Gastrocnemius medialis (tissue), 4 donors: ENCODE measurements around the gene ARL14EPL. TPM values are rescaled to one million over a fixed set of nuclear protein-coding genes. Genes with fewer than 3 reads are reported as not detected.
"Not testable (repeated sequence)": the region's sequence is repeated elsewhere in the genome, so short reads cannot be mapped to it uniquely, and the experiment has no call there.

Source experiments
- ATAC-seq, 2 donors: fragments of 150-250 bp; one replicate each; pipeline ENCODE4 v1.9.1; 2016
- DNase-seq, 2 donors: peaks; one replicate each; pipeline ENCODE4 v3.0.0-alpha.2; 2019
- H3K27ac ChIP-seq, 4 donors: fragments of 200-600 bp; sonication (generic); 1 replicate in 1 of 4; 2 replicates in 3 of 4; pipeline ENCODE4 v1.5.1; 2016 to 2018; ENCODE audit warnings: mild to moderate bottlenecking in 2 of 4, moderate library complexity in 1 of 4
- H3K27me3 ChIP-seq, 3 donors: fragments of 200-600 bp; sonication (generic) in 2 of 3; 1 replicate in 1 of 3; 2 replicates in 2 of 3; pipeline versions ENCODE4 v1.5.1 to v1.6.0; 2016 to 2019; ENCODE audit warnings: mild to moderate bottlenecking in 1 of 3, moderate library complexity in 1 of 3
- H3K36me3 ChIP-seq, 2 donors: fragments of 200-600 bp; sonication (generic) in 1 of 2; one replicate each; pipeline ENCODE4 v1.5.1; 2017 to 2018
- H3K4me1 ChIP-seq, 2 donors: fragments of 200-600 bp; sonication (generic) in 1 of 2; one replicate each; pipeline ENCODE4 v1.5.1; 2016 to 2017; ENCODE audit warnings: mild to moderate bottlenecking in 2 of 2
- H3K4me3 ChIP-seq, 4 donors: fragments of 200-600 bp; sonication (generic) in 3 of 4; 1 replicate in 1 of 4; 2 replicates in 3 of 4; pipeline ENCODE4 v1.5.1; 2016 to 2019; ENCODE audit warnings: mild to moderate bottlenecking in 2 of 4
- H3K9me3 ChIP-seq, 3 donors: fragments of 200-600 bp; sonication (generic) in 2 of 3; 1 replicate in 1 of 3; 2 replicates in 2 of 3; pipeline ENCODE4 v1.5.1; 2016 to 2019
- POLR2A ChIP-seq, 2 donors: fragments of 450-650 bp; IDR thresholded peaks; one replicate each; pipeline ENCODE4 v1.6.1; 2017; ENCODE audit warnings: antibody characterized with exemption in 2 of 2, mild to moderate bottlenecking in 2 of 2, moderate library complexity in 2 of 2
- in situ Hi-C, 4 donors: fragments of 200-750 bp; cut with MboI; loops; one replicate each; pipeline versions ENCODE4 v1.15.0 to v1.8.0; 2017; ENCODE audit warnings: low sequenced_read_pairs in 4 of 4
- intact Hi-C: fragments of 100-400 bp; cut with DNase I; formaldehyde crosslinking; loops from one replicate; pipeline ENCODE4 v1.15.1; 2023; ENCODE audit warnings: low total_unique reads
- total RNA-seq, 4 donors: library from RNA; depleted of rRNA; stranded (reverse); fragments of >200 nt; gene quantifications; one replicate each; pipeline versions ENCODE4 v1.1.0 to v1.2.3, GENCODE V29; 2016
- TF ChIP-seq, protein P1 (sequence below), 5 experiments: fragments of 450-650 bp in 3 of 5; fragments of 200-600 bp in 2 of 5; sonication (generic) in 2 of 5; IDR thresholded peaks in 4 of 5; conservative IDR thresholded peaks in 1 of 5; 1 replicate in 4 of 5; 2 replicates in 1 of 5; pipeline ENCODE4 v1.5.1; 2016 to 2019; ENCODE audit warnings: antibody characterized with exemption in 5 of 5, mild to moderate bottlenecking in 3 of 5, moderate library complexity in 3 of 5

ARL14EPL gene
- total RNA-seq, 4 donors from 2014 or later: 0.11 to 0.82 TPM; not detected in 2

GRCh38 chr5:116090302-116090701, 58.0 kb downstream of the ARL14EPL start:
- no peak for TF ChIP-seq POLR2A (IDR thresholded peaks at IDR 0.05)
- TF ChIP-seq, protein P1, sequence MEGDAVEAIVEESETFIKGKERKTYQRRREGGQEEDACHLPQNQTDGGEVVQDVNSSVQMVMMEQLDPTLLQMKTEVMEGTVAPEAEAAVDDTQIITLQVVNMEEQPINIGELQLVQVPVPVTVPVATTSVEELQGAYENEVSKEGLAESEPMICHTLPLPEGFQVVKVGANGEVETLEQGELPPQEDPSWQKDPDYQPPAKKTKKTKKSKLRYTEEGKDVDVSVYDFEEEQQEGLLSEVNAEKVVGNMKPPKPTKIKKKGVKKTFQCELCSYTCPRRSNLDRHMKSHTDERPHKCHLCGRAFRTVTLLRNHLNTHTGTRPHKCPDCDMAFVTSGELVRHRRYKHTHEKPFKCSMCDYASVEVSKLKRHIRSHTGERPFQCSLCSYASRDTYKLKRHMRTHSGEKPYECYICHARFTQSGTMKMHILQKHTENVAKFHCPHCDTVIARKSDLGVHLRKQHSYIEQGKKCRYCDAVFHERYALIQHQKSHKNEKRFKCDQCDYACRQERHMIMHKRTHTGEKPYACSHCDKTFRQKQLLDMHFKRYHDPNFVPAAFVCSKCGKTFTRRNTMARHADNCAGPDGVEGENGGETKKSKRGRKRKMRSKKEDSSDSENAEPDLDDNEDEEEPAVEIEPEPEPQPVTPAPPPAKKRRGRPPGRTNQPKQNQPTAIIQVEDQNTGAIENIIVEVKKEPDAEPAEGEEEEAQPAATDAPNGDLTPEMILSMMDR (IDR thresholded peaks at IDR 0.05 in 4 of 5, conservative IDR thresholded peaks at IDR 0.05 in 1 of 5): no peak
- DNase-seq: no peak
- intact Hi-C loops: no loop called here
- no peak for ATAC-seq
- no peaks in the 10 kb centered on the region for H3K9me3 ChIP-seq
- in situ Hi-C loops: loop anchor here in 1 of 4 donors (25.0 kb wide), 1 partner anchor 803 kb away; the partner anchor contains the start of gene CCDC112
- no peak overlapping the region for H3K4me3 ChIP-seq
- no peak overlapping the region for H3K27ac ChIP-seq
- H3K4me1 ChIP-seq: peaks cover 5 to 9% of the 10 kb centered on the region in 2 donors
- peaks cover 0 to 36% of the 10 kb centered on the region in 2 donors for H3K36me3 ChIP-seq
- no peaks in the 10 kb centered on the region for H3K27me3 ChIP-seq

DNA sequence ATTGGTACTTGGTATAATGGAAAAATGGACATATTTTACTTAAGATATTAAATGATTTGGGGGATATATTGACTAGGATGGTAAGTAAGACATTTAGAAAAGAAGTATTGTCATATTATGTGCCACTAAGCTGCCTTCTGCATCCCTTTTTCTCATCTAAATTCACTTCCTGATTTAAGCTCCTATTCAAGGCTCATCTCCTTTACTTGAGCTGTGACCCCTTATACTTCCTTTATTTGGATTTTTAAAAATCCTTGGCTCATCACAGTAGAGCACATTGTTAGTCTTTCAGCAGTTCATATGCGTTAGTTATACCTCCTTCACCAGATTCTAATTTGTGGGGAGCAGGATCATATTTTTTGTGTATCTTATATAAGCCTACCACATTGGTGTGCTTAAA, 59.1 kb downstream of the ARL14EPL start:
- H3K4me1 ChIP-seq: peaks cover 0 to 2% of the 10 kb centered on the region in 2 donors
- peaks cover 0 to 43% of the 10 kb centered on the region in 2 donors for H3K36me3 ChIP-seq
- intact Hi-C loops: no loop called here
- no peak overlapping the region for H3K4me3 ChIP-seq
- no peak for DNase-seq
- H3K27ac ChIP-seq: no peak overlapping the region
- in situ Hi-C loops: loop anchor here in 1 of 4 donors (25.0 kb wide), 1 partner anchor 804 kb away; the partner anchor contains the start of gene CCDC112
- TF ChIP-seq, protein P1 (IDR thresholded peaks at IDR 0.05 in 4 of 5, conservative IDR thresholded peaks at IDR 0.05 in 1 of 5): no peak
- no peak for TF ChIP-seq POLR2A (IDR thresholded peaks at IDR 0.05)
- no peak for ATAC-seq
- no peaks in the 10 kb centered on the region for H3K27me3 ChIP-seq
- no peaks in the 10 kb centered on the region for H3K9me3 ChIP-seq

DNA sequence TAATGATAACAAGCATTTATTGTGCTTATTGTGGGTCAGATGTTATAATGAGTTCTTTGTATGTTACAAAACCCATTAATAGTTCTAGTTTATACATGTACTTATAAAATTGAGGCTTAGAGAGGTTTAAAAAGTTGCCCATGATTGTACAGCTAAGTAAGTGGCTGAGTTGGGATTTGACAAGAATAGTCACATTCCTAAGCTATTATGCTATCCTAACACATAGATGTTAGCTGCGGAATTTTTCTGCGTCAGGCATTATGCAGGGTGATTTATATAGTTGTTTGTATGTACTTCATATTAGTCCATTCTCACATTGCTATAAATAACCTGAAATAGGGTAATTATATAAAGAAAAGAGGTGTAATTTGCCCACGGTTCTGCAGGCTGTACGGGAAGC, 65.0 kb downstream of the ARL14EPL start:
- H3K4me1 ChIP-seq: no peaks in the 10 kb centered on the region
- no peak overlapping the region for H3K4me3 ChIP-seq
- TF ChIP-seq, protein P1 (IDR thresholded peaks at IDR 0.05 in 4 of 5, conservative IDR thresholded peaks at IDR 0.05 in 1 of 5): no peak
- TF ChIP-seq POLR2A (IDR thresholded peaks at IDR 0.05): no peak
- in situ Hi-C loops (loop anchor here in 1 of 4 donors (25.0 kb wide), 1 partner anchor 810 kb away; the partner anchor contains the start of gene CCDC112), intact Hi-C loops (no loop called here)
- no peak for DNase-seq
- no peaks in the 10 kb centered on the region for H3K27me3 ChIP-seq
- H3K36me3 ChIP-seq: peaks cover 0 to 49% of the 10 kb centered on the region in 2 donors
- H3K9me3 ChIP-seq: no peaks in the 10 kb centered on the region
- no peak for ATAC-seq
- H3K27ac ChIP-seq: no peak overlapping the region

DNA sequence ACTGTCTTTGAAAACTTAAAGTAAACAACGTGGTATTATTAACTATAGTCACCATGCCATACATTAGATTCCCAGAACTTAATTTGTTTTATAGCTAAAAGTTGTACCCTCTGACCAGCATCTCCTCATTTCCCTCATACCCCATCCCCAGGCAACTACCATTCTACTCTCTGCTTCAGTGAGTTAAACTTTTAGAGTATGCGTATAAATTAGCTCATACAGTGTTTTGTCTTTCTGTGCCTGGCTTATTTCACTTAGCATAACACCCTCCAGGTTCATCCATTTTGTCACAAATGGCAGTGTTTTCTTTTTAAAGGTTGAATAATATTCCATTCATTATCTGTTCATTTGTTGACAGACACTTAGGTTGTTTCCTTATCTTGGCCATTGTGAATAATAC, 66.7 kb downstream of the ARL14EPL start:
- no peak overlapping the region for H3K27ac ChIP-seq
- H3K9me3 ChIP-seq: no peaks in the 10 kb centered on the region
- no peak overlapping the region for H3K4me3 ChIP-seq
- no peak for ATAC-seq
- no peak for TF ChIP-seq POLR2A (IDR thresholded peaks at IDR 0.05)
- TF ChIP-seq, protein P1 (IDR thresholded peaks at IDR 0.05 in 4 of 5, conservative IDR thresholded peaks at IDR 0.05 in 1 of 5): no peak
- H3K27me3 ChIP-seq: no peaks in the 10 kb centered on the region
- H3K36me3 ChIP-seq: peaks cover 0 to 32% of the 10 kb centered on the region in 2 donors
- no peaks in the 10 kb centered on the region for H3K4me1 ChIP-seq
- DNase-seq: no peak
- in situ Hi-C loops: loop anchor here in 1 of 4 donors (25.0 kb wide), 1 partner anchor 812 kb away; the partner anchor contains the start of gene CCDC112
- intact Hi-C loops: no loop called here

- H3K36me3 ChIP-seq, intact Hi-C loops, H3K4me1 ChIP-seq, H3K9me3 ChIP-seq, H3K27ac ChIP-seq, H3K27me3 ChIP-seq, H3K4me3 ChIP-seq, ATAC-seq, in situ Hi-C loops, DNase-seq: not testable (repeated sequence)
Measured at GRCh38 chr5:116104941-116105340, 72.7 kb downstream of the ARL14EPL start.

Other genes starting within 250 kb of the ARL14EPL start
- gene CDO1, start 215.8 kb upstream of the ARL14EPL start, total RNA-seq: 10 to 100 TPM; 21.6 to 28.4 (median 23.7) TPM
- 10 to 100 TPM; 10.3 to 35.1 (median 23.6) TPM for gene ATG12, start 190.9 kb upstream of the ARL14EPL start, total RNA-seq
- 100 to 1,000 TPM in 1 of 4 donors, 10 to 100 TPM in 3; 13.0 to 121 (median 25.5) TPM for gene AP3S1, start 190.5 kb upstream of the ARL14EPL start, total RNA-seq
- 1 to 10 TPM in 1 of 4 donors, under 1 TPM in 3; 0.63 to 2.2 (median 0.78) TPM for gene LVRN, start 70.0 kb upstream of the ARL14EPL start, total RNA-seq
- 10 to 100 TPM; 10.6 to 34.6 (median 15.2) TPM for gene COMMD10, start 52.6 kb downstream of the ARL14EPL start, total RNA-seq